ENCODE results near the gene LRRC32. TPM values are rescaled to one million over a fixed set of nuclear protein-coding genes. Genes with fewer than 3 reads are reported as not detected.

The LRRC32 gene
- total and polyA plus RNA-seq, 3 experiments from 2014 or later: 0.06 to 2.8 (median 1.5) TPM

DNA sequence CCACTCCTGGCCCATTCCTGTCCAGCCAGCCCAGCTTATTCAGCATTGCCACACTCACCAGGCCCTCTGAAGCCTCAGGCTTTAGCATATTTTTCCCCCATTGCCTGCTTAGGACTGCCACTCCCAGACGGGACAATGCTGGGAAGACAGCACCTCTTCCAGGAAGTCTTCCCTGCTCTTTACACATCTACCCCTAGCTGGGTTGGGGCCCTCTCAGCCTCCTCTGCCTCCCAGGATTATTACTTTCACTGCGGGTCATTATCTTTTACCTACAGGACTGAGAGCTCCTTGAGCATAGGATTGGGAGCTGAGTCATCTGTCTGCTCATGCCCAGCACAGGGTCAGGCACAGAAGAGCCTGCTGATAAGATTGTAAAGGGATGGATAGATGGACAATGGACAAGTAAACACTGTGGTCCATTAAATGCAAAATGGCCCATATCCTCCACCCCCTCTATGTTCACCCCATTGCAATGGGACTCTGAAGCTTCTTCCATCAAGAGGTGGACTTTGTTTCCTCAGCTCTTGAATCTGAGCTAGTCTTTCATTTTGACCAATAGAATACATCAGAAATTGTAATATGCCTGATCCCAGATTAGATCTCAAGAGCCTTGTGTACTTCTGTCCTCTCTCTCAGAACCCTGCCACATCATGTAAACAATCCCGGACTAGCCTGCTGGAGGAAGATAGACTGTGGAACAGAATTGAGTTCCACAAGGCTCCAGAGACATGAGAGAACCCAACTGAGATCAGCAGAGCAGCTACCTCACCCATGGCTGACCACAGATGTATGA is 32.0 kb upstream of the LRRC32 start:
- Mint-ChIP-seq H3K9me3 (peaks cover 0 to 6% (median 0%) of the 10 kb centered on the region in 5 donors), H3K4me1 (no peaks in the 10 kb centered on the region), H3K27me3 (peaks cover 6 to 12% of the 10 kb centered on the region in 2 donors), H3K4me3 (no peak overlapping the region), H3K36me3 (no peaks in the 10 kb centered on the region), H3K27ac (peak overlapping the region in 1 of 8 donors; percentile 19)
- Histone ChIP-seq H3K36me3 (ENCODE audit: insufficient read depth, low read length) (no peaks in the 10 kb centered on the region), H3K9me3 (ENCODE audit: low read length) (no peaks in the 10 kb centered on the region), H3K27me3 (ENCODE audit: insufficient read depth, low read length, poor library complexity, severe bottlenecking) (no peaks in the 10 kb centered on the region), H3K4me3 (ENCODE audit: low read length) (no peak overlapping the region), H3K27ac (ENCODE audit: low read depth, low read length) (peak overlapping the region; percentile 75), H3K4me1 (ENCODE audit: insufficient read depth, low read length) (no peaks in the 10 kb centered on the region)
- no peak for DNase-seq
- ChIA-PET CTCF (no interaction called here), POLR2A (no interaction called here)

DNA sequence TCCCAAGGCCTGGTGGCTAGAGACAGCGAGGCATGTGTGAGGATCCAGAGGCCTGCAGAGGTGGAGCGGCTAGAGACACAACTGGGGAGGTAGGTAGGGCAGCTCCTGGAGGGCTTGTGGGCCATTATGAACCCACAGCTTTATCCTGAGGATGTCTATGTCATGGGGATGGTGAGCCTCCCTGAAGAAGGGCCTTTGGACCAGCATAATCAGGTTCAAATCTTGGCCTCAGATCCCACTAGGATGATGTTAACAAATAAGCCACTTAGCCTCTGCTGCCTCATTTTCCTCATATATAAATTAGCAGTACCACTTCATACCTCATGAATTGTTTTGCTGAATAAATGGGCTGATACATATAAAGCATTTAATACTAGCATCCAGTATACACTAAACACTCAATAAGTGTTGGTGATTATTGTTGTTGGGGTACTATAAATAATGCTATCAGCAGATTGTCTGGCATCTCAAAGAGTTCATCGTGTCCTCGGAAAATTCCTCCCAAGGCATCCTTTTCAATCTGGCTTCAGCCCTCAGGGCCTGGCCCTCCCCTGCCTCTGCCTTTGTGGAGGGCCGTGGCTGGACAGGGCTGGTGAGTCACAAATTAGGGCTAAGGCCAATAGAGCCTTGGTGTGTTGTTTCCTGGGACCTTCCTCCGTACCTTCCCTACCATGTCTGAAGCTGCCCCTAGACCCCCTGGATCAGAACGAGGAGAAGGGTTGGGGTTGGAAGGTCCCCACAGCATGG is 30.9 kb upstream of the LRRC32 start:
- no peaks in the 10 kb centered on the region for H3K4me1 Mint-ChIP-seq
- no peaks in the 10 kb centered on the region for H3K9me3 ChIP-seq (ENCODE audit: low read length)
- peaks cover 0 to 6% (median 0%) of the 10 kb centered on the region in 5 donors for H3K9me3 Mint-ChIP-seq
- ChIA-PET POLR2A (no interaction called here), CTCF (interaction anchor here (1.4 kb wide), 1 partner anchor 20 kb away, joined by 3 read pairs; no protein-coding TSS in a partner anchor)
- no peaks in the 10 kb centered on the region for H3K36me3 ChIP-seq (ENCODE audit: insufficient read depth, low read length)
- H3K27me3 ChIP-seq (ENCODE audit: insufficient read depth, low read length, poor library complexity, severe bottlenecking): no peaks in the 10 kb centered on the region
- H3K27ac ChIP-seq (ENCODE audit: low read depth, low read length): peak overlapping the region; percentile 75
- no peak overlapping the region for H3K4me3 Mint-ChIP-seq
- peaks cover 6 to 12% of the 10 kb centered on the region in 2 donors for H3K27me3 Mint-ChIP-seq
- H3K36me3 Mint-ChIP-seq: no peaks in the 10 kb centered on the region
- no peaks in the 10 kb centered on the region for H3K4me1 ChIP-seq (ENCODE audit: insufficient read depth, low read length)
- no peak overlapping the region for H3K4me3 ChIP-seq (ENCODE audit: low read length)
- no peak for DNase-seq
- H3K27ac Mint-ChIP-seq: no peak overlapping the region

DNA sequence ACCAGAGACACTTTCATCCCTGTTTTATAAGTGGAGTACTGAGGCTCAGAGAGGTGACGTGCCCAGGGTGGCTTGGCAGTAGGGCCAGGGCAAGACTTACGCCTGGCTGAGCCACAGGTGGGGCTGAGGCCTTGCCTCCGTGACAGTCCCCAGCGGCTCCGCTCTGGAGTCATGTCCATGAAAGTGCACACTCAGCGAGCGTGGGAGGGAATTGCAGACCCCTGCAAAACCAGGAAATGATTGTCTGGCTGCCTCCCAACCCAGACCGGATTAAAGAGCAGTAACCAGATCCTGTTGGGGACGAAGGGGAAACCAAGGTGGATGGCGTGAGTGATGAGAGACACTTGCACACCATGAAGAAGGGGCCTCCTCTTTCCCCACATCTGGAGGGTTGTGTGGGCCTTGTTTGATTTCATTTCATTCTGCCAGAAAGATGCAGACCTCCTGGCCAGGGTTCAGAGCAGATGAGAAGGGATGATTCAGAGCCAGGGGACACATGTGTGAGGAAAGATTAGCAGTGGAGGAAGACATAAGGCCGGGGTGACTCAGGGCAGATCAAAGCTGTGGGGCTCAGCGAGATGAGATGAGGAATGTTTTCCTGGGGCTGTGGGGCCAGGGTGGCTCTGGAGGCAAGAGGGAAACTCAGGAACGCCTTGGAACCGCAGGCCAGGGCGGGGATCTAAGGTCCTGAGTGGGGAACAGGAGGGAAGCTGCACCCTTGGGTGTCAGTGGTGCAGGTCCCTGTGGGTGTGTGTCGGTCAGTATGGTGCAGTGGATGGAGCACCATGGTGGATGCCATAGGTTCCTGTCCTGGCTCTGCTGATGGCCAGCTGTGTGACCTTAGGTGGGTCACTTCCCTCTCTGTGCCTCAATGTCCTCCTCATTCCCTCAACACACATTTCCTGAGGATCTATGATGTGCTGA is 29.9 kb upstream of the LRRC32 start:
- no peaks in the 10 kb centered on the region for H3K36me3 ChIP-seq (ENCODE audit: insufficient read depth, low read length)
- Mint-ChIP-seq H3K9me3 (no peaks in the 10 kb centered on the region), H3K27me3 (peaks cover 6 to 12% of the 10 kb centered on the region in 2 donors), H3K27ac (peak overlapping the region in 1 of 8 donors; percentile 56), H3K36me3 (no peaks in the 10 kb centered on the region), H3K4me1 (no peaks in the 10 kb centered on the region), H3K4me3 (no peak overlapping the region)
- no peaks in the 10 kb centered on the region for H3K9me3 ChIP-seq (ENCODE audit: low read length)
- no peaks in the 10 kb centered on the region for H3K4me1 ChIP-seq (ENCODE audit: insufficient read depth, low read length)
- no peaks in the 10 kb centered on the region for H3K27me3 ChIP-seq (ENCODE audit: insufficient read depth, low read length, poor library complexity, severe bottlenecking)
- no peak overlapping the region for H3K4me3 ChIP-seq (ENCODE audit: low read length)
- no peak for DNase-seq
- H3K27ac ChIP-seq (ENCODE audit: low read depth, low read length): peak overlapping the region; percentile 75
- CTCF ChIA-PET: interaction anchor here (1.4 kb wide), 1 partner anchor 21 kb away, joined by 3 read pairs; no protein-coding TSS in a partner anchor
- POLR2A ChIA-PET: no interaction called here

DNA sequence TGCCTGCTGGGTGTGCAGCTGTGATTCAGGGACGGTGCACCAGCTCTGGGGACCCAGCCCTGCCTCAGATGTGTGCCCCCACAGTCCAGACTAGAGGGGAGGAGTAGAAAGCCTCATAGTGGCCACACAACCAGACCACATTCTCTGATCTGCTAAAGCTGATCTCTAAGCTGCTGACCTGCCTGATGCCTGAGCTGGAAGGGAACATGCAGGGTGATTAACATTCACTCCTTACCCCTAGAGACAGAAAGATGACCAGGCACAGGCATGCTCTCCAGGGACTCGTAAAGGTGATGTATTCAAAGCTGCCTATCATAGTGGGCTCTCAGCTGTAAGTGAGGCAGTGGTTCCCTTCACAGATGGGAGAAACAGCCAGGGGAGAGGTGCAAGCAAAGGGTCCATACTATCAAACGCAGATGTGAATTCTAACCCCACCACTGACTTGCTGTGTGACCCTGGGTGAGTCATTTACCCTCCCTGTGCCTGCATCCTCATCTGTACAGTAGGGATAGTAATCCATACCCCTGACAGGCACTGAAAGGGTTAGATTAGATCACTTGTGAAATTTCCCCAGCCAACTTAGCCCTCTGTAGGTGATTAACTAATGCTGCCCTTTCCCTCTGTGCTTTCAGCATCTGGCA is 29.0 kb upstream of the LRRC32 start:
- ChIA-PET POLR2A (no interaction called here), CTCF (no interaction called here)
- Mint-ChIP-seq H3K27ac (peak overlapping the region in 1 of 8 donors; percentile 56), H3K9me3 (no peaks in the 10 kb centered on the region), H3K4me1 (no peaks in the 10 kb centered on the region), H3K36me3 (no peaks in the 10 kb centered on the region), H3K27me3 (peaks cover 6 to 12% of the 10 kb centered on the region in 2 donors), H3K4me3 (no peak overlapping the region)
- Histone ChIP-seq H3K36me3 (ENCODE audit: insufficient read depth, low read length) (no peaks in the 10 kb centered on the region), H3K9me3 (ENCODE audit: low read length) (no peaks in the 10 kb centered on the region), H3K27me3 (ENCODE audit: insufficient read depth, low read length, poor library complexity, severe bottlenecking) (no peaks in the 10 kb centered on the region), H3K4me3 (ENCODE audit: low read length) (no peak overlapping the region), H3K4me1 (ENCODE audit: insufficient read depth, low read length) (no peaks in the 10 kb centered on the region), H3K27ac (ENCODE audit: low read depth, low read length) (peak overlapping the region; percentile 75)
- DNase-seq: no peak

DNA sequence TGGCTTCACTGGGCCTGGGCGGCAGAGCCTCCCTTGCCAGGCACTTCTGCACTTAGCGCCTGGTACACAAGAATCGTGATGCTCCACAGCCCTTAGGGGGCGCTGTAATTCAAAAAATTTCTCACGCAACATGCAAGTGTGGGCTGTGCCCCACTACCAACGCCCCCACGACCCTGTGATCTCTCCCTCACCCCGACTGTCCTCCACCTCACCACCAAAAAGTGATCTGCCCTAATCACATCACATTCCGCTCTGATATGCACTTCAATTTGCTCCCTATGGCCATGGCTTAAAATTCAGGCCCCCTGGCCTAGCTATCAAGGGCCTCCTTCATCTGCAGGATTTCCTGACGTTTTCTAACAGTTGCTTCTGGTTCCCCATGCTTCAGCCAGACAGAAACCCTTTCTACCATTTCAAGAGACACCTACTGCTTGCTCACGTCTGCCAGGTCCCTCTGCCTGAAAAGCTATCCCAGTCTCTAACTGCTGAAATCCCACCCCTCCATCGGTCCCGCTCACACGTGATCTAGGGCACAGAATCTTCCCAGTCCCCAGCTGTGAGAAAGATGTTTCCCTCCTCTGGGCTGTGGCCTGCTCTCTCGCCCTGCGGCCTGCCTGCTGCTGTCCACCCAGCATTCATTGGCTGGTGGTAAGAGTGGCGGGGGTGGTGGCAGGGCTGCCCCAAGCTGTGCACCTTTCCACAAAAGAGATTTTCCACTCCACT is 27.9 kb upstream of the LRRC32 start:
- ChIA-PET POLR2A (no interaction called here), CTCF (no interaction called here)
- H3K27ac Mint-ChIP-seq: no peak overlapping the region

DNA sequence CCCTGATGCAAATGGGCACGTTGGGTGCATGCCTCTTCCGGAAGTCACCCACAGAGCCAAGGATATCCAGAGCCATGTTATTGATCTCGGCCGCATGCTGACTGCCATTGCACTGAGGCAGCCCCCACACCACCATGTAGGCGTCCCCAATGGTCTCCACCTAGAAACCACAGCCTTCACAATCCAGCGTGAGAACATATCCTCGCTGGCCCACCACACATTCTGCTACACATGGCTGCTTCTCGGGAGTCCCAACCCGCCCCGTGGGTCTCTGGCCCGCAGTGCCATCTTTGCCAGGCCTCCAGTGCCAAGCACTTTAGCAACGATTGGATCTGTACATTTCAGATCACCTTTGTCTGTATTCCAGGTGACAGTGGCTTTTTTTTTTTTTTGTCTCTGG is 26.2 kb upstream of the LRRC32 start:
- Mint-ChIP-seq H3K4me1 (no peaks in the 10 kb centered on the region), H3K27me3 (peaks cover 7% of the 10 kb centered on the region in 2 donors), H3K4me3 (no peak overlapping the region), H3K27ac (no peak overlapping the region), H3K9me3 (no peaks in the 10 kb centered on the region), H3K36me3 (no peaks in the 10 kb centered on the region)
- ChIA-PET POLR2A (no interaction called here), CTCF (no interaction called here)
- Histone ChIP-seq H3K27ac (ENCODE audit: low read depth, low read length) (no peak overlapping the region), H3K36me3 (ENCODE audit: insufficient read depth, low read length) (no peaks in the 10 kb centered on the region), H3K9me3 (ENCODE audit: low read length) (no peaks in the 10 kb centered on the region), H3K27me3 (ENCODE audit: insufficient read depth, low read length, poor library complexity, severe bottlenecking) (no peaks in the 10 kb centered on the region), H3K4me1 (ENCODE audit: insufficient read depth, low read length) (no peaks in the 10 kb centered on the region), H3K4me3 (ENCODE audit: low read length) (no peak overlapping the region)
- no peak for DNase-seq

More for the DNA sequence above, 27.9 kb upstream of the LRRC32 start:
- Histone ChIP-seq H3K4me1 (ENCODE audit: insufficient read depth, low read length) (no peaks in the 10 kb centered on the region), H3K36me3 (ENCODE audit: insufficient read depth, low read length) (no peaks in the 10 kb centered on the region), H3K9me3 (ENCODE audit: low read length) (no peaks in the 10 kb centered on the region), H3K27ac (ENCODE audit: low read depth, low read length) (peak overlapping the region; percentile 75), H3K27me3 (ENCODE audit: insufficient read depth, low read length, poor library complexity, severe bottlenecking) (no peaks in the 10 kb centered on the region), H3K4me3 (ENCODE audit: low read length) (no peak overlapping the region)
- Mint-ChIP-seq H3K4me3 (no peak overlapping the region), H3K36me3 (no peaks in the 10 kb centered on the region), H3K27me3 (peaks cover 9 to 12% of the 10 kb centered on the region in 2 donors), H3K9me3 (no peaks in the 10 kb centered on the region), H3K4me1 (no peaks in the 10 kb centered on the region)
- no peak for DNase-seq

DNA sequence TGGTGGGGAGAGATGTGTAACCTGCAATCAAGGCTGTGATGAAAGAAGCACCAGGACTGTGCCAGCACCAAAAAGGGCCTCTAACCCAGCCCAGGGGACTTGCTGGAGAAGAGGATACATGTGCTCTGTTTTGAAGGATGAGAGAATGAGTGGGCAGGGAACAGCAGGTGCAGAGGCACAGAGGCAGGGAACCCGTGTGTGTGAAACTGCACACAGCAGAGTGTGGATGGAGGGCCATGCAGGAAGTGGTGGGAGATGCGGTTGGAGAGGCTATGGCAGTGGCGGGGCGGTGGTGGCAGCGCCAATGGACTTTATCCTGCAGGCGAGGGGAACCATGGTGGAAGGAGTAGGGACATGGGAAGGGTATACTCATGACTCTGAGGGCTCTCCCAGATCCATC is 25.2 kb upstream of the LRRC32 start:
- Mint-ChIP-seq H3K9me3 (no peaks in the 10 kb centered on the region), H3K27me3 (peaks cover 7 to 10% of the 10 kb centered on the region in 2 donors), H3K4me1 (no peaks in the 10 kb centered on the region), H3K27ac (no peak overlapping the region), H3K36me3 (no peaks in the 10 kb centered on the region), H3K4me3 (no peak overlapping the region)
- Histone ChIP-seq H3K4me3 (ENCODE audit: low read length) (no peak overlapping the region), H3K36me3 (ENCODE audit: insufficient read depth, low read length) (no peaks in the 10 kb centered on the region), H3K27me3 (ENCODE audit: insufficient read depth, low read length, poor library complexity, severe bottlenecking) (no peaks in the 10 kb centered on the region), H3K4me1 (ENCODE audit: insufficient read depth, low read length) (no peaks in the 10 kb centered on the region), H3K27ac (ENCODE audit: low read depth, low read length) (no peak overlapping the region), H3K9me3 (ENCODE audit: low read length) (no peaks in the 10 kb centered on the region)
- ChIA-PET POLR2A (no interaction called here), CTCF (no interaction called here)
- DNase-seq: no peak
